SU-DHL-6 (cell line): Measurements from ENCODE around the gene MED27.

Experiments used
- H2AFZ ChIP-seq: fragments of 200-600 bp; sonication (generic); 2 replicates; pipeline ENCODE4 v1.6.1; 2014; ENCODE audit warnings: low read depth, mild to moderate bottlenecking, moderate library complexity, mixed read lengths, antibody characterized with exemption, low read length; ENCODE audit not compliant: severe bottlenecking
- H3F3A ChIP-seq: fragments of 200-600 bp; shearing (Covaris generic); 2 replicates; pipeline ENCODE4 v1.6.0; 2016; ENCODE audit warnings: antibody characterized with exemption, mild to moderate bottlenecking; ENCODE audit not compliant: insufficient read depth
- H3K27ac ChIP-seq: fragments of 200-600 bp; sonication (generic); 2 replicates; pipeline ENCODE4 v1.5.1; 2016; ENCODE audit warnings: low read depth, mild to moderate bottlenecking, low read length, moderate library complexity, mixed read lengths
- H3K27me3 ChIP-seq: fragments of 200-600 bp; sonication (generic), shearing (Covaris generic); 2 replicates; pipeline ENCODE4 v1.6.0; 2014; ENCODE audit warnings: mild to moderate bottlenecking, low read length
- H3K36me3 ChIP-seq: fragments of 200-600 bp; sonication (generic); 2 replicates; pipeline ENCODE4 v1.6.1; 2014; ENCODE audit warnings: mild to moderate bottlenecking, low read length, mixed read lengths
- H3K4me2 ChIP-seq: fragments of 300-600, 200-600 bp; shearing (Covaris generic), sonication (generic); 2 replicates; pipeline ENCODE4 v1.6.0; 2014; ENCODE audit warnings: low read length, low read depth, mild to moderate bottlenecking; ENCODE audit not compliant: poor library complexity, severe bottlenecking
- H3K4me3 ChIP-seq: fragments of 200-600 bp; sonication (generic); 2 replicates; pipeline ENCODE4 v1.5.1; 2014; ENCODE audit warnings: antibody characterized with exemption, low read length, mild to moderate bottlenecking, mixed read lengths; ENCODE audit not compliant: insufficient read depth, poor library complexity, severe bottlenecking
- H3K79me2 ChIP-seq: fragments of 200-600 bp; sonication (generic); 2 replicates; pipeline ENCODE4 v1.6.1; 2014; ENCODE audit warnings: mild to moderate bottlenecking, low read length, moderate library complexity; ENCODE audit not compliant: insufficient read depth
- H3K9ac ChIP-seq: fragments of 200-600 bp; sonication (generic); 2 replicates; pipeline ENCODE4 v1.7.0; 2014; ENCODE audit warnings: mild to moderate bottlenecking, low read length
- H3K9me2 ChIP-seq: fragments of 200-600 bp; sonication (generic); replicated peaks from 2 replicates; pipeline ENCODE4 v1.6.1; 2014; ENCODE audit warnings: low read length; ENCODE audit not compliant: insufficient read depth
- H3K9me3 ChIP-seq: fragments of 200-600 bp; sonication (generic); 2 replicates; pipeline ENCODE4 v1.6.1; 2014; ENCODE audit warnings: low read length, mixed read lengths; ENCODE audit not compliant: insufficient read depth
- H4K20me1 ChIP-seq: fragments of 200-600 bp; sonication (generic); 2 replicates; pipeline ENCODE4 v1.6.1; 2014; ENCODE audit warnings: low read depth, mild to moderate bottlenecking, antibody characterized with exemption, low read length, moderate library complexity, mixed read lengths
- EZH2phosphoT487 ChIP-seq: fragments of 200-600 bp; sonication (generic), shearing (Covaris generic); conservative IDR thresholded peaks from 2 replicates; pipeline ENCODE4 v1.6.1; 2018; ENCODE audit warnings: mild to moderate bottlenecking, antibody characterized with exemption, low read length, moderate library complexity, mixed read lengths
- TF ChIP-seq, protein P1 (sequence below): fragments of 200-600 bp; sonication (generic); IDR thresholded peaks from one replicate; pipeline ENCODE4 v1.5.1; 2017; ENCODE audit warnings: antibody characterized with exemption, mild to moderate bottlenecking, low read length, moderate library complexity; ENCODE audit not compliant: insufficient read depth, poor library complexity, severe bottlenecking

The MED27 gene

DNA sequence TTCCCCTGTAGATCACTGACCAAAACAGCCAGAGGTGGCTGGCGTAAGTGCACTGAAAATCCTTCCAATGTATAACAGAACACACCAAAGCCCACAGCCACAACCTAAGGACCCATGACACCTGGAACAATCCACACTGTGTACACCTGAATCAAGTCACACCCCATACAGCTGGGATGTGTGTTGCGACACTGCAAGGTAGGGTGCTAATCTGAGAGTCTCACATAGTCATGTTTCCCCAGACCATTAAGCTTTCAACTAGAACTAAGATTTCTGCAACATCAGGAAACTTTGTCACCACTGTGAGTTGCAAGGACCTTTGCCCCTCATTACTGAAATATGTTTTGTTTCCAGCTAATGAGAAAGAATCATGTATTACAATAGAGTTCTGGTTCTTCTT is 59.4 kb downstream of the MED27 start:
- Histone ChIP-seq H3F3A (no peaks in the 10 kb centered on the region), H3K9ac (no peak overlapping the region), H2AFZ (no peak overlapping the region), H3K27ac (no peak overlapping the region), H3K9me3 (no peaks in the 10 kb centered on the region), H3K9me2 (no peaks in the 10 kb centered on the region), H3K79me2 (no peaks in the 10 kb centered on the region), H3K36me3 (no peaks in the 10 kb centered on the region), H4K20me1 (peaks cover 11% of the 10 kb centered on the region), H3K4me2 (no peak overlapping the region), H3K4me3 (no peak overlapping the region), H3K27me3 (no peaks in the 10 kb centered on the region)
- TF ChIP-seq, protein P1, sequence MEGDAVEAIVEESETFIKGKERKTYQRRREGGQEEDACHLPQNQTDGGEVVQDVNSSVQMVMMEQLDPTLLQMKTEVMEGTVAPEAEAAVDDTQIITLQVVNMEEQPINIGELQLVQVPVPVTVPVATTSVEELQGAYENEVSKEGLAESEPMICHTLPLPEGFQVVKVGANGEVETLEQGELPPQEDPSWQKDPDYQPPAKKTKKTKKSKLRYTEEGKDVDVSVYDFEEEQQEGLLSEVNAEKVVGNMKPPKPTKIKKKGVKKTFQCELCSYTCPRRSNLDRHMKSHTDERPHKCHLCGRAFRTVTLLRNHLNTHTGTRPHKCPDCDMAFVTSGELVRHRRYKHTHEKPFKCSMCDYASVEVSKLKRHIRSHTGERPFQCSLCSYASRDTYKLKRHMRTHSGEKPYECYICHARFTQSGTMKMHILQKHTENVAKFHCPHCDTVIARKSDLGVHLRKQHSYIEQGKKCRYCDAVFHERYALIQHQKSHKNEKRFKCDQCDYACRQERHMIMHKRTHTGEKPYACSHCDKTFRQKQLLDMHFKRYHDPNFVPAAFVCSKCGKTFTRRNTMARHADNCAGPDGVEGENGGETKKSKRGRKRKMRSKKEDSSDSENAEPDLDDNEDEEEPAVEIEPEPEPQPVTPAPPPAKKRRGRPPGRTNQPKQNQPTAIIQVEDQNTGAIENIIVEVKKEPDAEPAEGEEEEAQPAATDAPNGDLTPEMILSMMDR = no peak
- no peak for TF ChIP-seq EZH2phosphoT487

DNA sequence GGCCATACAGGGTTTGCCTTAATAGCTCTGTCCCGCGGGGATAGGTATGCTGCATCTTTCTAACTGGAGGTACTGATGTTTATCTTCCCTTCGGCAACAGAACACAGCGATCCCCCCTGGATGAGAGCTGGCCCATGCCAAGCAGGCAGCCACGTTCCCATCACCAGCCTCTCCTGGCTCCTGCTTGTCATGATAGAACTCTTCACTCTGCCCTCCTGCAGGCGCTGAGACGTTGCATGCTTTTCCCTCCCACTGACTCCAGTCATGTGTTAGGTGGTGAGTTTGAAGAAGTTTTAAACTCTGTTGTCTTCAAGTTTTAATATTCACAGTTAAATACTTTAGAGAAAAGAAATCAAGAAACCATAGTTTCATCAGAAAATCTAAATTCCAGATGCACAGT is 60.0 kb downstream of the MED27 start:
- TF ChIP-seq, protein P1 = no peak
- no peak for TF ChIP-seq EZH2phosphoT487
- Histone ChIP-seq H3K79me2 (no peaks in the 10 kb centered on the region), H3K9ac (no peak overlapping the region)

DNA sequence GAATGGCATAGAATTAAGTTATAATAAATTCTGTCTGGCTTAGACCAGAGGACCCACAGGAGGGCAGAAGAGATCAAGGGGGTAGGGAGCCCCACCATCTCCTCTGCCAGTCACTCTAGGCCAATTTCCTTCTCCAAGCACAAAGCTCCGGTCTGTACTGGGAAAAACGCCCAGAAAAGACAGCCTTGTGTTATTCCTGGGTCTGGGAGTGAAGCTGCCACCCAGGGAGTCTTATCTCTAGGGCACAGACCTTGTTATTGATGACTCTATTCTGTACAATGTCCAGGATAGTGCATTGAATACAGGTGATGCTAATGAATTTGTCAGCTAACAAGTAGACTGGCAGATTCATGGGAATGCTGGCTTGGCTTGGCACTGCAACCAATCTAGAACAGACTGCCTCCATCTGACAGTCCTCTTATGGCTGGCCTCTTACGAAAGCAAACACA is 60.7 kb downstream of the MED27 start:
- H3K36me3 ChIP-seq = no peaks in the 10 kb centered on the region
- H3K27me3 ChIP-seq = no peaks in the 10 kb centered on the region
- no peak for TF ChIP-seq EZH2phosphoT487
- TF ChIP-seq, protein P1 = no peak
- no peak overlapping the region for H2AFZ ChIP-seq
- no peaks in the 10 kb centered on the region for H3K9me2 ChIP-seq
- peaks cover 18% of the 10 kb centered on the region for H4K20me1 ChIP-seq
- H3K9me3 ChIP-seq = no peaks in the 10 kb centered on the region
- H3K4me2 ChIP-seq = no peak overlapping the region
- no peaks in the 10 kb centered on the region for H3F3A ChIP-seq
- no peak overlapping the region for H3K9ac ChIP-seq
- no peak overlapping the region for H3K4me3 ChIP-seq
- H3K27ac ChIP-seq = no peak overlapping the region
- H3K79me2 ChIP-seq = no peaks in the 10 kb centered on the region

More for the DNA sequence above, 60.0 kb downstream of the MED27 start:
- Histone ChIP-seq H4K20me1 (peaks cover 17% of the 10 kb centered on the region), H3K27ac (no peak overlapping the region), H3K9me2 (no peaks in the 10 kb centered on the region), H3K4me2 (no peak overlapping the region), H3K4me3 (no peak overlapping the region), H3K36me3 (no peaks in the 10 kb centered on the region), H3K27me3 (no peaks in the 10 kb centered on the region), H3K9me3 (no peaks in the 10 kb centered on the region), H2AFZ (no peak overlapping the region), H3F3A (no peaks in the 10 kb centered on the region)

DNA sequence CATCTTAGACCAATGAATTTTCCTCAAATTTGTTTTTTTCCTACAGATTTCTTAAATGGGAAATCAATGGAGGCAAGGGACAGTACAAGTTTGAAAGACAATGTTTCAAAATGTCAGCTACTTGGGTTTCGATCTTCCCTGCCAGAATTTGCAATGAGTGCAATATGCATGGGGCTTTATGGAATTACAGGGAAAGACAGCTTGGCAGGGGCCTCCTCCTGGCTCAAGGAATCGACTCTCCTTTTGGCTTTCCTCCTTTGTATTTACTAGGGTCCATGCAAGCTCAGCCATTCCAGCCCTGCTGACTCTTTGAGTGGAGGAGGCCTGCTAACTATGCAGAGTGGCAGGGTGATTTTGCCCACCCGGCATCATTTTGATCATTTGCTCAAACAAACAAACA is 63.2 kb downstream of the MED27 start:
- no peaks in the 10 kb centered on the region for H3K36me3 ChIP-seq
- no peaks in the 10 kb centered on the region for H3K79me2 ChIP-seq
- no peak overlapping the region for H3K4me2 ChIP-seq
- no peaks in the 10 kb centered on the region for H3K9me2 ChIP-seq
- H4K20me1 ChIP-seq = peaks cover 18% of the 10 kb centered on the region; the same call in 1 of the 2 replicates
- no peak overlapping the region for H3K4me3 ChIP-seq
- no peaks in the 10 kb centered on the region for H3K9me3 ChIP-seq
- H3K27ac ChIP-seq = no peak overlapping the region
- no peaks in the 10 kb centered on the region for H3K27me3 ChIP-seq
- H2AFZ ChIP-seq = no peak overlapping the region
- TF ChIP-seq EZH2phosphoT487 = no peak
- TF ChIP-seq, protein P1 = no peak
- H3K9ac ChIP-seq = no peak overlapping the region
- H3F3A ChIP-seq = no peaks in the 10 kb centered on the region
